Islet precursor cell (in vitro differentiated cells): ENCODE data around the gene EEA1.
"Not testable (repeated sequence)": the region's sequence is repeated elsewhere in the genome, so short reads cannot be mapped to it uniquely, and the experiment has no call there.

Experiments used
- DNase-seq: peaks from one replicate; pipeline ENCODE4 v3.0.0-alpha.2; 2018

The EEA1 gene

GRCh38 chr12:92794356-92794755 is 134.7 kb downstream of the EEA1 start:
- DNase-seq = not testable (repeated sequence)

DNA sequence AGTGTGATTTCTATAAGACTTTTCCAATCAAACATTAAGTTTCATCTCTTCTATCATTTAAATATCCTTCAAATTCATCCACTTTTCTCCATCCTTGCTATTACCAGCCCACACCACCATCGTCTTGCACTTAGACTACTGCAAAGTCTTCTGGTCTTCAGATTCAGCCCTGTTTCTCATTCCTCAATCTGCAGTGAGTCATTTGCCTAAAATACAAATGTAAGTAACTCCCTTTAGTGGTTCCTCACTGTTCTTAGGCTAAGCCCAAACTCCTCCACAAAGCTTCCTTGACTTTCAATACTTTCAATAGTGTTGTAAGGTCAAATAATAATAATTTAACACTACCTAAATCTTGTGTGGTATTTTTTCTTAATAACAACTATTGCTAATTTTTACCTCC is 143.1 kb downstream of the EEA1 start:
- no peak for DNase-seq

GRCh38 chr12:92785563-92785950 is 143.5 kb downstream of the EEA1 start:
- no peak for DNase-seq

- DNase-seq = peak; percentile 73
Measured at GRCh38 chr12:92784797-92785562, 144.1 kb downstream of the EEA1 start.

DNA sequence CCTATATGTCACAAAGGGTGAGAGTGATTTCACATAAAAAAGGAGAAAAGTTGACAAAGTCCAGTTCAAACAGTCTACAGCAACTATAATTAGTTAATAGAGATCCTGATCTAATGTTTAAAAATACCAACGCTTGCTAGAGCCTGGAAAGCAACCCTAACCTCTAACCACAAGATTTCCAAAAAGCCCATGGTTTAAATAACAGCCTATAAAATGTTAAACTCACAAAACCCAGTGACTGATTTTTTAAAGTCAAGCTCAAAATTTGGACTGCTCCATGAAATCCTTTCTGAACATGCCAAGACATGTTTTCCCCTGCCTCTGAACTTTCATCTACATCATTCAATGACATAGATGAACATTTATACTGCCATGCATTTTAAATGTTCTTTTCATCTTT is 144.7 kb downstream of the EEA1 start:
- DNase-seq = no peak

GRCh38 chr12:92779902-92780301 is 149.2 kb downstream of the EEA1 start:
- DNase-seq = no peak

DNA sequence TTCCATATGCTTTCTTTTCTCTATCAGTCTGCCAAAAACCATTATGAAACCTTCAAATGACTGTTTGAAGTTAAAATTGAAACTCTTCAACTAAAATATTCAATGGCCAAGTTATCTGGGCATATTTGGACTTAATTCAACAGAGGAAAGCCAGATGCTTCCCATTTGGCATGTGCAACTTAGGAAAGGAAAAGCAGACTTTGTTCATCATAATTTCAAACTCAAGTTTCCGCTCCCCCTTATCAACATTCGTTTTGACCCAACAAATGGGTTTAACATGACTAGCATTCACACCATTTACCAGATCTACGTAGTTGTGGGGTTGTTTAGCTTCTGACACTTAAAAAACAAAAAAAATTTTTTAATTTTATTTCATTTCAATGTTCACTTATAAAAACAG is 150.6 kb downstream of the EEA1 start:
- DNase-seq = no peak

- no peak for DNase-seq
Measured at GRCh38 chr12:92775416-92775815, 153.7 kb downstream of the EEA1 start.

GRCh38 chr12:92771001-92771400 is 158.1 kb downstream of the EEA1 start:
- no peak for DNase-seq

DNA sequence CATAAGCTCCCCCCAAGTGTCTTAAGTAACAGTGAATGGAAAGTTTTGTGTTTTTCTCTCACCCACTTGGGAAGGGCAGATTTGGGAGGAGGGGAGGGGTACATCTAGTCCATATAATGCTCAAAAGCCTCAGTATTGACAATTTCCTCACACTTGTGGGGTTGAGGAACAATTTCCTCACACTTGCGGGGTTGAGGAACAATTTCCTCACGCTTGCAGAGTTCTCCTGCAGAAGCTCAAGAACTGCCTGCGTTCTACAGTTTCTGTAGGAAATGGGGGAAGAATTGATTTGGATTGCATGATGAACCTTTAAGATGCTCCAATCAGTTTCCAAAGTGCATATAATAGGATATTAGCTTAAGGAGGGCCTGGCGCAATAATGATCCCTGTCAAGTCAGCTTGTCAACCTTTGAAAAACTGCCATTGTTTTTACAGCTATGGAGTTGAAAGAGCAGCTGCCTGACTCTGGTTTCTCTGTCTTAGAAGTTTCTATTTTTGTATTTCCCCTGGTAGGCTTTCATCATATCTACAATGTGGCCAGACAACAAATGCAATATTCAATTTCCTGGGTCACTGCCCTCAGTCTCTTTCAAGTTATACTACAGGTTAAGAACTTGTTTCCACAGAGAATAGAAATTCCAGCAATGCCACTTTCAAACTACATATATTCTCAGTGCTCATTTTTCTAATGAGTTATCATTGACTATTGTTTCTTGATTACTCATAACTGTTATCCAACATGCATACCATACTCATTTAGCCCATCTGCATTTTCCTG is 159.8 kb downstream of the EEA1 start:
- DNase-seq = no peak

DNA sequence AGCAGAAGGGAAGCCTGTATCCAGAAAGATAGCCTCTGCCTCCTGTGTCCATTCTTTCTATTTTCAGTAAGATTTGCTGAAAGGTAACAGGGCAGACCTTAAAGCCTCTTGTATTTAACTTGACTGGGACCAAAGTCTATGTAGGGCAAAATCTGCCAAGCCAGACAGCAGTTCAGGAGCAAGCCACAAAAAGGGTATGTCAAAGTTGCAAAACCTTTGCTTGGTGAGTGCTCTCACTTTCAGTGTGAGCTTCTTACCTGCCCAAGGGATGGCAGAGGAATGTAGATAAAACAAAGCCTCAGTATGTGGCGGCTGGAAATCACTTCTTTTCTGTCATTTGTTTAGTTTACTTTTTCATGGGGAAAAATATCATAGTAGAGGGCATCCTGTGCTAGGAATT is 163.2 kb downstream of the EEA1 start:
- DNase-seq = no peak

DNA sequence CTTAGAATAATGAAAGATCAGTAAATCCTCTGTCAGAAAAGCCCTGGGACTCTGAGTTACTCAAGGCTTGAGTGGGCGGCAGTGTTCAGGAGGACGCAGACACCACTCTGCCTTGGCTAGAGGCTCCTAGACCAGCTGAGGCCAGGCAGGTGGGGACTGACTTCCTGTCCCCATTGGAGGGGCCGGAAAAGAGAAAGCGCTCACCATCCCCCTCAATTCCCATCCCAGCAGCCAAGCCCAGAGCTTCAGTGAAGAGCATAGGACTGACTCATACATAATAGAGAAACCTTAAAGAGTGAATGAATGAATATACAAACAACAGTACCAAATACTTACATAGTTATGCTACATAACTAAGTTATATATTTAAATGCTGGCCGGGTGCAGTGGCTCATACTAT is 164.3 kb downstream of the EEA1 start:
- no peak for DNase-seq

DNA sequence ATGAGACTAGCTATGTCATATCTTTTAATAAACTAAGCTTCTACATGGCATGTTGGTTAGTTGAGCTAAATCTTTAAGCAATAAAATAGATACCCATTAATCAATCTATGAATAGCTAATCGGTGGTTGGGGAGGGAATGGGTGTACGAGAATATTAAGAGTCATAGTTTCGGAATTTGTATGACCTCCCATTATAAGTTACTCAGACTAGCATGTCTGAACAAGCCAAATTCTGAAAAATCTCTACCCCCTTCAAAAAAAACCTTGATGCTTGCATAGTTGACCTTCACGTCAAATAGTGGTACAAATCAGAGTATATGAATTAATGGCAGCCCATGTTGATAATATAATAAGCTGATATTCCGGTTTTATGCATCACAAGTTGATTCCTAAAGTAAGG is 166.3 kb downstream of the EEA1 start:
- no peak for DNase-seq

DNA sequence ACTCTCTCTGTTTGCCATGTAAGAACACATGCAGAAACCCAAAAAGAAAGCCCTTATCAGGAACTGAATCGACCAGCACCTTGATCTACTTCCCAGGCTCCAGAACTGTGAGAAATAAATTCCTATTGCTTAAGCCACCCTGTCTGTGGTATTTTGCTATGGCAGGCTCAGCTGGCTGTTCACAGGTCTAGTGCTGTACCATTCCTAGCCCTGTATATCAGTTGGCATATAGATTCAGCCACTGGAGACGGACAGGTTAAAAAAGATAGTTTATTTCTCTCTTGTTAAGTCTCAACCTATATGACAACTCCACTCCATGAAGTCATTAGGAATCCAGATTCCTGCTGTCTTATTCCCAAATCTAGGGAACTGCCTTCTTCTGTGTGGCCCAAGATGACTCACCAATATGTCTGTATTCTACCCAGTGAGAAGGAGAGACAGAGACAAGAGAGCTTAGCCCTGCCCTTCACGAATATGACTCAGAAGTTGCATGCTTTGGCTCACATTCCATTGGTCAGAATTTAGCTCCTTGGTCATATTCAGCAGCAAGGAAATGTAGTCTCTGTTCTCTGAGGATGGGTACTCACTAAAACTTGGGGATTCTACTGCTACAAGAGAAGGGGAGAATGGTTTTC is 169.3 kb downstream of the EEA1 start:
- peak; percentile 87 for DNase-seq

GRCh38 chr12:92757597-92758121 is 171.4 kb downstream of the EEA1 start:
- DNase-seq = no peak

- no peak for DNase-seq
Measured at GRCh38 chr12:92756898-92757596, 172.0 kb downstream of the EEA1 start.

DNA sequence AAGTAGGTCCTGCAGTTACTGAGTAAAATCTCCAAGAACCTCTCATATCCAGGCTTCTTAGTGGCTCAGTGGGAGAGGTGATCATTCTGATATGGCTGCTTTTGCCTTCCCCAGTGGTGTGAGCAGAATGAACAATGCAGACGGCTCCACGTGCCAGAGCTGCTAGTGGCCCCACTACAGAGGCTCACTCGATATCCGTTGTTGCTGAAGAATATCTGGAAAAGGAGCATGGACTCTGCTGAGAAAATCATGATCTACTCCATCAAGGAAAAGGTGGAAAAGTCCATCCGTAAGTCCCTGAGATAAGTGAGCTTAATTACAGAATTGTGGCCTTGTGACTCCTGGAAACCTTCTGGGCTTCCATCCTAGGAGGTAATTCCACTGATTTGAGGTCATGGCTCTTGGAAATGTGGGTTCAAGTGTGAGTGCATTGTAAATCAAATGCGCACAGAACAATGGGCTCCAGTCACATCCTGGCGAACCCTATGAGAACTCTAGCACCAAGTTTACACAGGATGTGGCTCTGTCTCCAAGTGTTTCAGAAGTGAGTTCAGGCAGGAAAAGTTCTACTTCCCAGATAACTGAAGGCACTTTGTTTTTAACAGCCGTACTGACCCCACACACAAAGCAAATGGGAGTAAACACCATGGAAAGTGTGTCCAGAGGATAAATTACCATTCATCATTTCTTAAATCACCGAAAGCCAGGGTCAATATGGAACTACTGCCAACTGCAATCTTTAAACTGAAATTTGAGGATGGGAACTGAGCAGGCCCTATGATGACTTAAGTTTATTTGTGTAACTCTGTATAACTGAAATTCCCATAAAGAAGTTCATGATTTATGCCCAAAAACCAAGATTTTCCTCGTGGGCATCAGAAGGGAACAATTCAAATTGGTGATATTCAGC is 174.9 kb downstream of the EEA1 start:
- DNase-seq = no peak

DNA sequence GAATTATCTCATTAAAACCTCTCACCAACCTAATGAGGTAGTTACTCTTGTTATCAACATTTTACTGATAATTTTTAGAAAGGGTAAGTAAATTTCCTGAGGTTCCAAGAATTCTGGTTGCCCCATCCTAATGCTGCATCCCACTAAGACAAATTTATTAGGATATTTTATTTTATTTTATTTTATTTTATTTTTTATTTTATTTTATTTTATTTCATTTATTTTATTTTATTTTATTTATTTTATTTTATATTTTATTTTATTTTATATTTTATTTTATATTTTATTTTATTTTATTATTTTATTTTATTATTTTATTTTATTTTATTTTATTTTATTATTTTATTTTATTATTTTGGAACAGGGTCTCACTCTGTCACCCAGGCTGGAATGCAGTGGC is 179.4 kb downstream of the EEA1 start:
- not testable (repeated sequence) for DNase-seq

DNA sequence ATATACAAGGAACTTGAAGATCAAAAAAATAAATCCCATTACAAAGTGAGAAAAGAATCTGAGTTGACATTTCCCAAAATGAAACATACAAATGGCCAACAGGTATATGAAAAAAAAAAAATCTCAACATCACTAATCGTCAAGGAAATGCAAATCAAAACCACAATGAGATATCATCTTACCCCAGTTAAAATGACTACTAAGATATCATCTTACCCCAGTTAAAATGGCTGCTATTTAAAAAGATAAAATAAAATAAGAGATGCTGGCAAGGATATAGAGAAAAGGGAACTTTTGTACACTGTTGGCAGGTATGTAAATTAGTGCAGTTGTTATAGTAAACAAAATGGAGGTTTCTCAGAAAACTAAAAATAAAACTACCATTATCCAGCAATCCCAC is 181.9 kb downstream of the EEA1 start:
- DNase-seq = no peak

GRCh38 chr12:92745856-92746550 is 183.1 kb downstream of the EEA1 start:
- peak; percentile 89 for DNase-seq

- DNase-seq = no peak
Measured at GRCh38 chr12:92743026-92743425, 186.1 kb downstream of the EEA1 start.
